Mesangial cell (primary cell): Measurements from ENCODE around the gene TRIM64. TPM values are rescaled to one million over a fixed set of nuclear protein-coding genes. Genes with fewer than 3 reads are reported as not detected.

Experiments used
- total RNA-seq: library from RNA; depleted of rRNA; stranded (reverse); fragments of >200 nt; gene quantifications from 2 replicates; pipeline ENCODE4 v1.2.3, GENCODE V29; 2015

The TRIM64 gene
- total RNA-seq, result not detected in 2 replicates

GRCh38 chr11:89965737-89966136 is at the start of gene TRIM64:
TRIM64 (plus strand) TSS chr11:89966037; CDS start chr11:89968504, 2,467 bp downstream.

GRCh38 chr11:89922195-89922660 is 43.6 kb upstream of the TRIM64 start, which contains the start of gene TRIM49D1:
TRIM49D1 (minus strand) TSS chr11:89922245; CDS start chr11:89917710, 4,535 bp downstream.

GRCh38 chr11:89923764-89924163 is 42.1 kb upstream of the TRIM64 start, which contains the start of gene TRIM49D2:
TRIM49D2 (plus strand) TSS chr11:89924064; CDS start chr11:89926762, 2,698 bp downstream.

Other genes with a start within 250 kb of the TRIM64 start
- gene TRIM49, start 157.5 kb upstream of the TRIM64 start, total RNA-seq, result not detected in 2 replicates
- gene TRIM64B, start 87.5 kb upstream of the TRIM64 start, total RNA-seq, result not detected in 2 replicates
- gene TRIM49D1, start 43.8 kb upstream of the TRIM64 start, total RNA-seq, result not detected in 2 replicates
- gene TRIM49D2, start 42.0 kb upstream of the TRIM64 start, total RNA-seq, result not detected in 2 replicates
- not detected in 2 replicates for gene TRIM49C, start 65.1 kb downstream of the TRIM64 start, total RNA-seq
- not detected in 2 replicates for gene UBTFL1, start 119.9 kb downstream of the TRIM64 start, total RNA-seq
- 0.49 and 0.63 TPM in 2 replicates for gene NAALAD2, start 168.6 kb downstream of the TRIM64 start, total RNA-seq